ENCODE results near the gene AFF2.
"Not testable (repeated sequence)": the region's sequence is repeated elsewhere in the genome, so short reads cannot be mapped to it uniquely, and the experiment has no call there.

GRCh38 chrX:148669175-148669574 is 168.8 kb downstream of the AFF2 start:
- not testable (repeated sequence) for TF ChIP-seq ZNF274 (IDR thresholded peaks at IDR 0.05; ENCODE audit: low read depth, low read length); SUZ12 (IDR thresholded peaks at IDR 0.05; ENCODE audit: extremely low read depth, insufficient read depth, insufficient read length); YY1 (IDR thresholded peaks at IDR 0.05; ENCODE audit: insufficient read depth, insufficient read length)

Data from NT2/D1 (cell line).